Activated CD4-positive, CD25-positive, alpha-beta regulatory T cell treated with anti-CD3 and anti-CD28 coated beads, Interleukin-2, amount 50 U/mL, for 72 hours (primary cell): Measurements from ENCODE around the gene FDX1.

ENCODE experiments used
- DNase-seq: peaks from one replicate; pipeline ENCODE4 v3.0.0; 2021

Gene FDX1

DNA sequence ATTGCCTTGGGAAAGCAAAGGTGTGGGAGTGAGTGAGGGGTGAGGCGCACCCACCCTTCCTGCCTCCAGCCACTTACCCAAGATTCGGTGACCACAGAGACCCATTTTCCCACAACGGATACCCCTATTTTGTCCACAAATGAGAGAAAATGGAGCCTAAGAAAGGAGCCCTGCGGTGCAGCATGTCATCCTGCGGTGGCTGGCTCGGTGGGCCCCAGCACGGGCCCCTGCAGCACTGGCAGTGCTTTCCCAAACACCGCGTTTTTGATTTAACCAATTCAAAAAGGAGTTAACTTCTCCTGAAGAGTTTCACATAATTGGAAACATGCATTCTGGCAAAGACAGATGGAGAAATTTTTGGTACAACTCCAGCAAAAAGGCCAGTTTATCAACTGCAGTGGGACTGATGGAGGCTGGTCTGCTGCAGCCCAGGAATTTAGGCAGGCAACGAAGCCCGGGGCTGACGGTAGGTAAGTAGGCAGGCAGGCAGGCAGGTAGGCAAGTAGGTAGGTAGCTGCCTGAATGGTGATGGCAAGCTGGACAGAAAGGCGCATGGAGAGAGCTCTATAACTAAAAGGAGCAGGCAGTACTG, 84.2 kb downstream of the FDX1 start:
- DNase-seq, result no peak
